ENCODE results near the gene R3HDM4.
"Not testable (repeated sequence)": the region's sequence is repeated elsewhere in the genome, so short reads cannot be mapped to it uniquely, and the experiment has no call there.

The R3HDM4 gene

DNA sequence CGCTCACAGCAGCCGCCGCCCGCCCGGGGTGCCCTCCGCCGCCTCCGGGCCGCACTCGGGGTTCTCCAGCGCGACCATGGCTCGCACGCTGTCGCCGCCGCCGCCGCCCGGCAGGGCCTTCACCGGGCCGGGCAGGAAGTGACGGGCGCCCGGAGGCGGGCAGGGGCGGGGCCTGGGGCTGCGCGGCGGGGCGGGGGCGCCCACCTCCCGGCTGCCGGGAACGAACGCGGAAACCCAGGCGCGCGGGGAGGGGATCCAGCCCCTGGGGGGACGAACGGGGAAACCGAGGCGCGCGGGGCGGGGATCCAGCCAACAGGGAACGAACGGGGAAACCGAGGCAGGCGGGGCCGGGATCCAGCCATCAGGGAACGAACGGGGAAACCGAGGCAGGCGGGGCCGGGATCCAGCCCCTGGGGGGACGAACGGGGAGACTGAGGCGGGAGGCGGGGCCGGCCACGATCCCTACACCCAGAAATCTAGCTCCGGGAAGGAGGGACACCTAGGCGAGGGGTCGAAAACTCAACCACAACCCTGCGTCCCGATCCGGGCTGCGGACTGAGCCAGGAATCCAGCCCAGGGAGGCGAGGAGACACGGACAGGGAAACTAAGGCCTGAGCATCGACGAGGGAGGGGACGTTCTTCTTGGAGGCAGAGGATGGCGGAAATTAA, at the start of gene R3HDM4:
Gene R3HDM4 (minus strand): TSS at position 140 of the 669 bp plus-strand sequence. CDS start 62 bp downstream, at position 78.
- DNase-seq = no peak

DNA sequence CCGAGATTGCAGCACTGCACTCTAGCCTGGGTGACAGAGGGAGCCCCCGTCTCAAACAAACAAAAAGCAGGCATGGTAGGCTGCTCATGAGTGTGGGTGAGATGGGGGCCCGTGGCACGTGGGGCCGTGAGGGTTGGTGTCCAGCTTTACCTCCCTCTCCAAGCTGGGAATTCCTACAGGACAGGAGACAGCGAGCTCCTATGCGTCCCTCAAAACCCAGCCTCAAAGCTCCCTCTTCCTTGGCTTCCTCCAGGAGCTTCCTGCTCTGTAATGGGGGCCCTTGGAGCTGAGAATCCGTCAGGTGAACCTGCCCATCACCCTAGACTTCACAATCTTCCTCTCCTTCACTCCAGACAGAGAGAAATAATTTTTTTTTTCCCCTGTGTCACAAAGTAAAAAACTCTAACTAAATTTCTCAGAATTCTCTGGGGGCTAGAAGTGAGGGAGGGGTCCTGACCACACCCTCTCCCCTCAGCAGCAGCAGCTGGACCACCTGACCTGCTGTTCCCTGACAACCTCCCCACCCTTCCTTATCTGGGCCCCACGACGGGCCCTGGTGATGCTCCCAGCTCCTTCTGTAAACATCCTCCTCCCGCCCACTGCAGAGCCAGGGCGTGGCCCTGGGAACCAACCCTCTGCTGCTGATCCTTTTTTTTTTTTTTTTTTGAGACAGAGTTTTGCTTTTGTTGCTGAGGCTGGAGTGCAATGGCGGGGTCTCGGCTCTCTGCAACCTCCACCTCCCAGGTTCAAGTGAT, 49.0 kb upstream of the R3HDM4 start:
- DNase-seq = no peak

- no peak for DNase-seq
Measured at GRCh38 chr19:960601-960938, 47.6 kb upstream of the R3HDM4 start.

DNA sequence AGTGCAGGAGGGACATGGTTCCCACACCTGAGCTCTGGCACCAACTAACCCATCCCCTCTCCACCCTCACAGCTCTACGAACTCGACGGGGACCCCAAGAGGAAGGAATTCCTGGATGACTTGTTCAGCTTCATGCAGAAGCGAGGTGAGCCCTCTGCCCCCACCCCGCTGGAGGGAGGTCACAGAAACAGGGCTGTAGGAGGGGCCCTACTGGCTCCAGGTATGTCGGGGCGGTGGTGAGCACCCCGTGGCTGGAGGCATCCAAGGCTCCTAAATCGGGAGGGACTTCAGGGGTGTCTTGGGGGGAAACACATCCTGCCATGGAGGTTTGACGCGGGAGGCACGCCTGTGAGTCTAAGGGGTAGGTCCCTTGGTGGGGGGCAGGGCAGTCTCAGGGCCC, 47.0 kb upstream of the R3HDM4 start:
- DNase-seq = no peak

DNA sequence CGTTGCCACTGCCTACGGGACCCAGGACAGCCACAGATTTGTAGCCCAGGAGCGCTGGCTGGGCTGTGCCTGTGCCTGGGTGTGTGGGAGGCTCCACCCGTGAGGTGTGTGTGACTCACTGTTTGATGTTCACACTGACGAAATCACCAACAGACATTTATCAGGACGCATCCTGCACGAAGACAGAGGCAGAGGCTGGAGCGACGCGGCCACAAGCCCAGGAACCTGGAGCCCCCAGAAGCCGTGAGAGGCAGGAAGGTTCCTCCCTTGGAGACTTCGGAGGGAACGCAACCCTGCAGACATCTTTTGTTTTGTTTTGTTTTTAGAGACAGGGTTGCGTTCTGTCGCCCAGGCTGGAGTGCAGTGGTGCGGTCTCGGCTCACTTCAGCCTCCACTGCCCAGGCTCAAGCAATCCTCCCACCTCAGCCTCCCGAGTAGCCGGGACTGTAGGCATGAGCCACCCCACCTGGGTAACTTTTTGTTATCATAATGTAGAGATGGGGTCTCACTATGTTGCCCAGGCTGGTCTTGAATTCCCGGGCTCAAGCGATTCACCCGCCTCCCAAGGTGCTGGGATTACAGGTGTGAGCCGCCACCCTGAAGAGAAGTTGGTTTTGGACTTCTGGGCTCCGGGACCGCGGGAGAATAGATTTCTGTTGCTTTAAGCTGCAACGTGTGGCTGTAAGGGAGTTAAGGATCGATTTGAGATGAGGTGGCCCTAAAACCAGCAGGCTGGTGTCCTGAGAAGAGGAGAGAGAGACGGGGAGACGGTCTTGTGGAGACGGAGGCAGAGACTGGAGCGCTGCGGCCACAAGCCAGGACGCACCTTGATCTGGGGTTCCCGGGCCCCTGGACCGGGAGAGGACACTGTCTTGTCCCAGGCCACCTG, 46.2 kb upstream of the R3HDM4 start:
- no peak for DNase-seq

GRCh38 chr19:957578-957977, 44.6 kb upstream of the R3HDM4 start:
- DNase-seq = not testable (repeated sequence)

- no peak for DNase-seq
Measured at GRCh38 chr19:956766-957440, 43.9 kb upstream of the R3HDM4 start.

DNA sequence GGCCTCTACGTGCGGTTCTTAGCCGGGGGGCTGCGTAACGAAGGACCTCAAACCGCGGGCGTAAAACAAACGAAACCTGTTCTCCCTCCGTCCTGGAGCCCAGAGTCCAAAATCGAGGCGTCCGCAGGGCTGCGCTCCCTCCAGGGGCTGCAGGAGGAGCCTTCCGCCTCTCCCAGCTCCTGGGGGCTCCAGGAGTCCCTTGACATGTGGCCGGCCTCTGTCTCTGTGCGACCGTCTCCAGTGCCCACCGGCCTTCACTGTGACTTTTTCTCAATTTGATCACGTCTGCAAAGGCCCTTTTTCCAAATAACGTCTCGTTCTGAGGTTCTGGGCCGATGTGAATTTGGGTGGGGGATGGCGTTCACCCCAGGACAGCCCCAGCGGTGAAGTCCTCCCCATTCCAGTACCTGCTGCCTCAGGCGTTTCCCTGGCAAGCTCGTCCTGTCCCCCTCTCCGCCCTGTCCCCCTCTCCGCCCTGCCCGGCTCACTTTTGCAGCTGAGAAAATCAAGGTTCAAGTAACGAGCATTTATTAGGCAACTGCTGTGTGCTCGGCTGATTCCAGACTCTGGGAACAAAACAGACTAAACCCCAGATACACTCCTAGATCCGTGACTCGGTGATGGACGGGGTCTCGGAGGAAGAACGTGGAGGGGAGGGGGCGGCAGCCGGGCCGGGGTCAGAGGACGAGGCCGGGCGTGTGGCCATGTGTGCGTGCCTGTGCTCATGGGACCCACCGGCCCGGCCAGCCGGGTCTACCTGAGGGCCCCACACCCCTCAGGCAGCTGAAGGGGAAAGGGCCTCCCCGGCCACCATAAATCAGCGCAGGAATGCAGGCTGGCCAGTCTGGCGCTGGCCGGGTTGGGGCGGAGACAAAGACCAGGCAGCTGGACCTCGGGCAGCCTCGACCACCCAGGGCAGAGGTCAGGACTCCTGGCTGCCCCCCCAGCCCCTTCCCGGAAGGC, 43.1 kb upstream of the R3HDM4 start:
- no peak for DNase-seq

DNA sequence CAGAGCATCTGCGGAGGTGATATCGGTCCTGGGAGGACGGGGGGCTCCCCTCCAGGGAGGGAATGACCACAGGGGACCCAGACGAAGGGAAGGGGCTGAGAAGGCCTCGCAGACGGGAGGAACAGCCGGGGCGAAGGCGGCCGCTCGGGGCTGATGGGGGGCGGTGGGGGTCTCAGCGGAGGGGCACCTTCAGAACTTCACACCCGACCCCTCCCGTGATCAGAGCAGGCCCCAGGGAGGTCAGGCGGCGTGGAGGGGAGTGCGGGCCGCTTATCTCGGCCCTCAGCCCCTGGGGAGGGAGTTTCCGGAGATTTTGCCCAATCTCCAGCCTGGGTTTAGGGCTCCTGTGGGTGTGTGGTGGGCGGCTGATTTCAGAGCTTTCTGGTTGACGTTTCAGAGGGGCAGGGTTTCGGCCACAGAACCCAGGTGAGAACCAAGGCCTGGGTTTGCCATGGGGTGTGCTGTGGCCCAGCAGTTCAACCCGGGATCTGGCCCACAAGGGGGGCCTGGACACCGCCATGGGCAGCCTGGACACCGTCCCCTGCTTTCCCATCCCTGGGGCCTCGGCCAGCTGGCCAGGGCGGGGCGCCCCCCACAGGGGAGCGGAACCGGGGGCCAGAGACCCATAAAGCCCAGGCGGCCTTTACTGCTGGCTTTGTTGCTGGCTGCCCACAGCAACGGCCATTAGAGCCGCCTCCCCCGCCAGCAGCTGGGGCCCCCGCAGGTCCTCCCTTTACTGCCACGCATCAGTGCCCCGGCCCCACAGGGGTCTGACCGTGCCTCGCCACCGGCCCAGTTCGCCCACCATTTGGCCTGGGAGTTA, 41.9 kb upstream of the R3HDM4 start:
- no peak for DNase-seq

DNA sequence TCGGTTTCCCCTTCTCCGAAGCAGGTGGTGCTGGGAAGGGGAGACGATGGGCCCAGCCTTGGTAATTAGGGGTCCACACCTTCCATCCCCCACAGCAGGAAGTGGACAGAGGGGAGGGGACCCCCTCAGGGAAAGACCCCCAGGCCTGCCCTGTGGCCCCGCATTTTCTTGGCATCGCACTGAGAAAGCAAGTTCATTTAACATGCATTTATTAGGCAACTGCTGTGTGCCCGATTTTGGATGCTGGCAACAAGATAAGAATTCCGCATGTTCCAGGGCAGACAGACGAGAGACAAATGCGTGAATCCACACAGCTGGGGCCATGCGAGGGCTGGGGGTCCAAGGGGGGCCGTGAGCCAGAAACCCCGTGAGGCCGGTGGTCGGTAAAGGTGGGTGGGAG, 41.3 kb upstream of the R3HDM4 start:
- no peak for DNase-seq

DNA sequence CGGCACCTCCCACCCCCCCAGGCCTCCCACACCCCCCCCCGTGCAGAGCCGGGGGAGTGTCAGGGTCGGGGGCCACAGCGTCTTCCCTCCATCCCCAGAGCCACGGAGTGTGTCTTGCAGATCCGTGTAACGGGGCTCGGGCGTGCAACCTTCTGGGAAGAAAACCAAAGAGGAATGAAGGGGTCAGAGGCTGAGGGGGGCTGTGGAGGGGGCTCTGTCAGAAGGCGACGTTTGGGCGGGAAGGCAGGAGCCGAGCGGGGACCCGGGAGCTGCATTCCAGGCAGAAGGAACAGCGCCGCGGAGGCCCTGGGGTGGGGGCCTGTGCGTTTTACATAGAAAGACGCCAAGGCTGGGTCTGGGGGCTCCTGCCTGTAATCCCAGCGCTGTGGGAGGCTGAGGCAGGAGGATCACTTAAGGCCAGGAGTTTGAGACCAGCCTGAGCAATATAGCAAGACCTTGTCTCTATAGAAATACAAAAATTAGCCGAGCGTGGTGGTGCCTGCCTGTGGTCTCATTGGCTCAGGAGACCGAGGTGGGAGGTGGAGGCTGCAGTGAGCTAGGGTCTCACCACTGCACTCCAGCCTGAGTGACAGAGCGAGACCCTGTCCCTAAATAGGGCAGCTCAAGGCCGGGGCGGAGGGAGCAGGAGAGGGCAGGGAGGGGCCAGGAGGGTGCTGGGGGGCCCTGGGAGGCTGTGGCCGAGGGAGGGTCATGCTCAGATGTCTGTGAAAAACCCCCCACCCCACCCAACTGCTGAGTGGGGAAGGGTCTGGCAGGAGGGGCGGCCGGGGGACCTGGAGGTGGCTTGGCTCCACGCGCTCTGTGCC, 40.6 kb upstream of the R3HDM4 start:
- no peak for DNase-seq

DNA sequence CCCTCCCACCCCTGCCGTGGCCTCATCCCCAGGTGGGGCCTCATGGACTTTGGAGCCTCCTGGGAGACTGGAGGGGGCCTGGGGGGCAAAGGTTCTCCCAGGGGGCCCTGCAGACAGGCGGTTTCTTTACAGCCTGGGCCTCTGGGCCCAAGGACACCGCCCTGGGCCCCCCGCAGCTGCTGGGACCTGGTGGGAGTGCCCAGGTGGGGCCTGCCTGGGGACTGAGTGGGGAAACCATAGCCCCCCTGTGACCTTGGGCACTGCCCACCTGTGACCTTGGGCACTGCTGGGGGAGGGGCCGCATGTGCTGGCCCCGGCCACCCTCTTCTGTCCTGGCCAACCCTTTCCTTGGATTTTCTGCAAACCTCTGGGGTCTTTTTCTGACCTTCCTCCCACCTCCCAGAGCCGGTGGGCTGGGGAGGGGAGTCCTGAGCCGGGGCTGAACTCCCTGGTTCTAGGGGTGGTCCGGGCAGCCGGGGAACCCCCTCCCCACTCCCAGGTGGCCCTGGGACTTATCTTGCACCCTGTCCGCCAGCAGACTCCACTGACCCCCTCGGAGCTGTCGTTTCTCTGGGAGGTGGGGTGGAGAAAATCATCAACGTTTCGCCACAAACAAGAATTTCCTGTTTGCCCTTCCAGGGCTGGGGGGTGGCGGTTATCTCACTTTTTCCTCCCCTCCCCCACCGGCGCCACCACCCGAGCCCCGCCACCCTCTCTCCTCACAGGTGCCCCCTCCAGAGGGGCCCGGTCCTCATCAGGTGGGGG, 39.8 kb upstream of the R3HDM4 start:
- no peak for DNase-seq

DNA sequence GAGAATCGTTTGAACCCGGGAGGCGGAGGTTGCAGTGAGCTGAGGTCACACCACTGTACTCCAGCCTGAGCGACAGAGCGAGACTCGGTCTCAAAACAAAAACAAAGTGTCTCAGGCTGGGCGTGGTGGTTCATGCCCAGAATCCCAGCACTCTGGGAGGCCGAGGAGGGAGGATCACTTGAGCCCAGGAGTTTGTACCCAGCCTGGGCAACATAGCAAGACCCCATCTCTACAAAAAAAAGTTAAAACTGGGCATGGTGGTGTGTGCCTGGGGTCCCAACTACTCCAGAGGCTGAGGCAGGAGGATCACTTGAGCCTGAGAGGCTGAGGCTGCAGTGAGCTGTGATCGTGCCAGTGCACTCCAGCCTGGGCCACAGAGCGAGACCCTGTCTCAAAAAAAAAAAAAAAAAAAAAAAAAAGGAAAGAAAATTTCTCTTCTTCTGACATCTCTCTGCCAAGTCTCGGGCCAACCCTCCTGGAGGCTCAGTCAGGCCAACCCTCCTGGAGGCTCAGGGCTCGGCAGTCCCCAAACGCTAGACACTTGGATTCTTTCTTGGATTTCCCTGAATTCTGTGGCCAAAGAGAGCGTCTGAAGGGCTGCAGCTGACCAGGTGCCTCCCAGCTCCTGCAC, 39.1 kb upstream of the R3HDM4 start:
- no peak for DNase-seq

DNA sequence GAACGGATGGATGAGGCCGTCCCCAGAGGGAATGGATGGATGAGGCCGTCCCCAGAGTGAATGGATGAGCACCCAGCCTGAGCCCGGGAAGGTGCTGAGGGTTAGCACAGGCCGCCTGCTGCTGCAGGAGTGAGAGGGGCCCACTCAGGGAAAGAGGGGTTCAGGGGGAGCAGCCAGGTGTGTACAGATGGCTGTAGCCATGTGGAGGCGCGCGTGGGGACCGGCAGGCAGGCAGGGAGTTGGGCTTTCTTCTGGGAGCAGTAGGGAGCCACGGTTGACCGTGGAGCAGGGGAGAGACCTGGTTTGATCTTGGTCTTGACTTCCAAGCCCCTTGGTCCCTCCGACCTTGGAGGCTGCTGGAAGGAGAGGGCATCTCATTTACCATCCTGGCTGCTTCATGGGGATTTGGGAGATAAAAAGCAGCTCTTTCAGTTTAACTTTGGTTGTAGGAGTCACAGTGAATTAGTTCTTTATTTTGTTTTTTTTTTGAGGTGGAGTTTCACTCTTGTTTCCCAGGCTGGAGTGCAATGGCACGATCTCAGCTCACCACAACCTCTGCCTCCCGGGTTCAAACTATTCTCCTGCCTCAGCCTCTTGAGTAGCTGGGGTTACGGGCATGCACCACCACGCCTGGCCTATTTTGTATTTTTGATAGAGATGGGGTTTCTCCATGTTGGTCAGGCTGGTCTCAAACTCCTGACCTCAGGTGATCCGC, 37.5 kb upstream of the R3HDM4 start:
- no peak for DNase-seq

- no peak for DNase-seq
Measured at GRCh38 chr19:948842-949496, 36.0 kb upstream of the R3HDM4 start.

DNA sequence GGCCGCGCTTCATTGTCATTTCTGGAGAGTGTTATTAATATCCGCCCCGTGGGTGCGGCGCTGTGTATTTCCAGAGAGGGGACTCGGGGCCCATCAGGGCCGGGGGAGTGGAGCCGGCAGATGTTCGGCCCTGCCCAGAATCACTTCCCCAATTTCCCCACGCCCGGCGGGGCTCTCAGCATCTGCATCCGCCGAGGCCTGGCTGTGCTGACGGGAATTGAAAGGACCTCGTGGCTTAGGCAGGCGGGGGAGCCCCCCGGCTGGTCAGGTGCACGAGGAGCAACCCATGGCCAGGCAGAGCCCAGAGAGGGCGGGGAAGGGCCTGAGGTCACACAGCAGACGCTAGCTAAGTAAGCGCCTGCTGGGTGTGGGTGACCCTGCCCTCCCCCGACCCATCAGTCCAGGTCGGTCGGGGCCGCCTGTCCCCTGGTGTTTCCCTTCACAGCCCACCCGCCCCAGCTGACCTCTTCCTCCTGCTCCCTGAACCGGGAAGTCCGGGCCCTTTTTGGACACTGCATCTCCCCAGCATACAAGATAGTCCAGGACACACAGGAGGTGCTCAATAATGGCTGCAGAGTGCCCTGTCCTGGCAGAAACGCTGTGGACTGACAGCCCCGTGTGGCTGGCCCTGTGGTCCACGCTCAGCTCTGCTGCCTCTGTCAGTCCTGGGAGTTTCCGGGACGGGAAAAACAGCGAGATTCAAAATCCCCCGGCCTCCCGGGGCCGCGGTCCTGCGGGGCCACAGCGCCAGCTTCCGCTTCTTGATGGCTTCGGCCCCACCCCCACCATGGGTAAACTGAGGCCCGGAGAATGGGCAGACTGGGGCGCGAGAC, 34.9 kb upstream of the R3HDM4 start:
- DNase-seq = no peak
